Liver (tissue), 9 donors: Measurements from ENCODE around the gene NAMPT. TPM values are rescaled to one million over a fixed set of nuclear protein-coding genes. Genes with fewer than 3 reads are reported as not detected.

ENCODE experiments used
- DNase-seq: peaks from one replicate; pipeline ENCODE4 v3.0.0-alpha.2; 2017; ENCODE audit warnings: low spot score
- H3K27ac ChIP-seq, 2 donors: one replicate each; pipeline ENCODE4 v1.7.0; 2013; ENCODE audit warnings: inconsistent platforms in 2 of 2, low read length in 2 of 2, control low read depth in 1 of 2, low read depth in 1 of 2, mild to moderate bottlenecking in 1 of 2
- H3K27me3 ChIP-seq, 4 donors: one replicate each; pipeline versions ENCODE4 v1.6.1 to v1.7.0; 2013; ENCODE audit warnings: low read length in 3 of 4, inconsistent platforms in 1 of 4, mild to moderate bottlenecking in 1 of 4, moderate library complexity in 1 of 4; ENCODE audit not compliant: control insufficient read depth in 4 of 4, insufficient read depth in 4 of 4
- H3K36me3 ChIP-seq, 4 donors: one replicate each; pipeline versions ENCODE4 v1.6.1 to v1.7.0; 2013; ENCODE audit warnings: low read length in 3 of 4, mild to moderate bottlenecking in 3 of 4, low read depth in 1 of 4, moderate library complexity in 1 of 4; ENCODE audit not compliant: control insufficient read depth in 4 of 4, insufficient read depth in 3 of 4
- H3K4me1 ChIP-seq, 4 donors: one replicate each; pipeline versions ENCODE4 v1.6.1 to v1.7.0; 2013; ENCODE audit warnings: low read length in 3 of 4, mild to moderate bottlenecking in 3 of 4, moderate library complexity in 1 of 4; ENCODE audit not compliant: control insufficient read depth in 4 of 4, insufficient read depth in 4 of 4
- H3K4me3 ChIP-seq, 3 donors: one replicate each; pipeline versions ENCODE4 v1.6.1 to v1.7.0; 2013; ENCODE audit warnings: low read length in 3 of 3, control low read depth in 1 of 3, low read depth in 1 of 3, mild to moderate bottlenecking in 1 of 3
- H3K9ac ChIP-seq, 2 donors: one replicate each; pipeline ENCODE4 v1.7.0; 2013; ENCODE audit warnings: low read length in 2 of 2, mild to moderate bottlenecking in 2 of 2, moderate library complexity in 2 of 2, control low read depth in 1 of 2, low read depth in 1 of 2
- H3K9me3 ChIP-seq, 4 donors: one replicate each; pipeline versions ENCODE4 v1.6.1 to v1.7.0; 2013; ENCODE audit warnings: low read length in 3 of 4; ENCODE audit not compliant: control insufficient read depth in 4 of 4
- ATF3 ChIP-seq: IDR thresholded peaks from 2 replicates; pipeline ENCODE4 v1.6.1; 2016; ENCODE audit warnings: antibody characterized with exemption
- CTCF ChIP-seq: fragments of 150-350 bp; IDR thresholded peaks from 2 replicates; pipeline ENCODE4 v1.5.1; 2017; ENCODE audit warnings: improper control_type of control experiment, low read depth, low read length; ENCODE audit not compliant: missing input control
- EGR1 ChIP-seq, 2 donors: IDR thresholded peaks; 2 replicates each; pipeline ENCODE4 v1.6.1; 2016 to 2018; ENCODE audit warnings: antibody characterized with exemption in 2 of 2, low read depth in 2 of 2
- FOXA1 ChIP-seq: IDR thresholded peaks from 2 replicates; pipeline ENCODE4 v1.6.1; 2016; ENCODE audit warnings: antibody characterized with exemption
- FOXA2 ChIP-seq: IDR thresholded peaks from 2 replicates; pipeline ENCODE4 v1.6.1; 2016; ENCODE audit warnings: antibody characterized with exemption
- GABPA ChIP-seq, 2 donors: IDR thresholded peaks in 1 of 2; conservative IDR thresholded peaks in 1 of 2; 2 replicates each; pipeline ENCODE4 v1.6.1; 2016; ENCODE audit warnings: antibody characterized with exemption in 2 of 2, mild to moderate bottlenecking in 1 of 2, moderate library complexity in 1 of 2
- HNF4A ChIP-seq, 2 donors: conservative IDR thresholded peaks; 2 replicates each; pipeline ENCODE4 v1.6.1; 2016; ENCODE audit warnings: antibody characterized with exemption in 2 of 2, mild to moderate bottlenecking in 2 of 2
- HNF4G ChIP-seq: IDR thresholded peaks from 2 replicates; pipeline ENCODE4 v1.6.1; 2016; ENCODE audit warnings: antibody characterized with exemption
- JUND ChIP-seq, 2 donors: IDR thresholded peaks; 2 replicates each; pipeline ENCODE4 v1.6.1; 2016; ENCODE audit warnings: antibody characterized with exemption in 2 of 2
- MAX ChIP-seq: IDR thresholded peaks from 2 replicates; pipeline ENCODE4 v1.6.1; 2016; ENCODE audit warnings: antibody characterized with exemption
- NR2F2 ChIP-seq: IDR thresholded peaks from 2 replicates; pipeline ENCODE4 v1.6.1; 2016; ENCODE audit warnings: antibody characterized with exemption
- RAD21 ChIP-seq, 2 donors: IDR thresholded peaks; 2 replicates each; pipeline ENCODE4 v1.6.1; 2016; ENCODE audit warnings: antibody characterized with exemption in 2 of 2, mild to moderate bottlenecking in 2 of 2
- REST ChIP-seq: IDR thresholded peaks from 2 replicates; pipeline ENCODE4 v1.6.1; 2016; ENCODE audit warnings: antibody characterized with exemption, mild to moderate bottlenecking
- RXRA ChIP-seq, 2 donors: IDR thresholded peaks; 2 replicates each; pipeline ENCODE4 v1.6.1; 2017 to 2018; ENCODE audit warnings: antibody characterized with exemption in 2 of 2, mild to moderate bottlenecking in 1 of 2
- SP1 ChIP-seq: IDR thresholded peaks from 2 replicates; pipeline ENCODE4 v1.6.1; 2018; ENCODE audit warnings: antibody characterized with exemption, mild to moderate bottlenecking
- TAF1 ChIP-seq: conservative IDR thresholded peaks from 2 replicates; pipeline ENCODE4 v1.6.1; 2016; ENCODE audit warnings: antibody characterized with exemption, mild to moderate bottlenecking
- YY1 ChIP-seq: IDR thresholded peaks from 2 replicates; pipeline ENCODE4 v1.6.1; 2016; ENCODE audit warnings: antibody characterized with exemption, mild to moderate bottlenecking
- ZBTB33 ChIP-seq: IDR thresholded peaks from 2 replicates; pipeline ENCODE4 v1.6.1; 2016; ENCODE audit warnings: antibody characterized with exemption
- WGBS: extraction: QIAGEN DNeasy Blood & Tissue Kit; methylation state at CpG from one replicate; pipeline ENCODE4 v1.1.7; 2013; 5-methylcytosine and 5-hydroxymethylcytosine counted together
- polyA plus RNA-seq, 2 donors: library from polyadenylated mRNA; stranded (reverse) in 1 of 2; unstranded in 1 of 2; fragments of 200-250 nt in 1 of 2; fragments of >200 nt in 1 of 2; fragmentation: Nextera tagmentation in 1 of 2; extraction: Ambion mirVana in 1 of 2; gene quantifications; one replicate each; pipeline versions ENCODE4 v1.2.1 to v1.2.3, GENCODE V29; 2013 to 2015
- total RNA-seq, 2 donors: library from RNA; depleted of rRNA; stranded (reverse); fragments of >200 nt; gene quantifications; one replicate each; pipeline ENCODE4 v1.2.3, GENCODE V29; 2014
- donor health status: healthy.
- donor health status: healthy.
- donor health status: healthy.
- donor health status: healthy.
- donor health status: healthy.

NAMPT gene
- total and polyA plus RNA-seq, 4 donors = 20.8 to 444 (median 160) TPM

GRCh38 chr7:106318482-106318881 lies 33.7 kb upstream of the NAMPT start:
- WGBS = 91% methylated on average over 2 of the region's 2 CpGs

More at GRCh38 chr7:106318482-106318881, 33.7 kb upstream of the NAMPT start:
- Histone ChIP-seq H3K9me3 (no peaks in the 10 kb centered on the region), H3K36me3 (no peaks in the 10 kb centered on the region), H3K27me3 (no peaks in the 10 kb centered on the region), H3K4me1 (no peaks in the 10 kb centered on the region), H3K27ac (no peak overlapping the region), H3K9ac (no peak overlapping the region), H3K4me3 (no peak overlapping the region)
- TF ChIP-seq HNF4A (conservative IDR thresholded peaks at IDR 0.05) (no peak), REST (no peak), RXRA (IDR thresholded peaks at IDR 0.05) (no peak), GABPA (IDR thresholded peaks at IDR 0.05 in 1 of 2, conservative IDR thresholded peaks at IDR 0.05 in 1 of 2) (no peak), NR2F2 (no peak), RAD21 (IDR thresholded peaks at IDR 0.05) (no peak), ATF3 (no peak), CTCF (no peak), YY1 (no peak), FOXA2 (no peak), TAF1 (no peak), MAX (no peak), EGR1 (IDR thresholded peaks at IDR 0.05; ENCODE audit: low read depth in 2 of 2) (no peak), HNF4G (no peak), SP1 (no peak), FOXA1 (no peak), ZBTB33 (no peak), JUND (IDR thresholded peaks at IDR 0.05) (no peak)
- no peak for DNase-seq
